RCC 7860 (cell line): Measurements from ENCODE around the gene KLHL1.

Source experiments
- DNase-seq: peaks from one replicate; pipeline ENCODE4 v3.0.0-alpha.2; 2015; ENCODE audit warnings: low spot score
- FAIRE-seq: peaks from 2 replicates; lab custom pipeline; 2012; peaks lifted over from hg19 to GRCh38; lab: Jason Lieb, UNC

KLHL1 gene

DNA sequence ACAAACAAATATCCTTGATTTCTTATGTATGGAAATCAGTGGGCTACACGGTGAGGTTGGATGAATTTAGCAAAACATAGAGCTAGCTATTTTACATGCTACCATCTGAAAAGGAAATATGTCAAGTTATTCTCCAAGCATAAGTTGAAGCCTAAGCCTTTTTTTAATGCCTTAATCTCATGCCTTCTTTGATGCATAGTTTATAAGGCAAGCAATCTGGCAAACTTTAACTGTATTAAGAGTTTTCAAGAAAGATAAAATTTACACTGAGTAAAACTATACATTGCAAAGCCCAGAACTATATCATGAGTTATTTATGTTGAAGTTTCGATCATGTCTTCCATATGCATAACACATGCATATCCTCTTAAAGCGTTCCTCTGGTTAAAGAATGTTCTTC is 85.6 kb downstream of the KLHL1 start:
- FAIRE-seq (no peak), DNase-seq (no peak)

DNA sequence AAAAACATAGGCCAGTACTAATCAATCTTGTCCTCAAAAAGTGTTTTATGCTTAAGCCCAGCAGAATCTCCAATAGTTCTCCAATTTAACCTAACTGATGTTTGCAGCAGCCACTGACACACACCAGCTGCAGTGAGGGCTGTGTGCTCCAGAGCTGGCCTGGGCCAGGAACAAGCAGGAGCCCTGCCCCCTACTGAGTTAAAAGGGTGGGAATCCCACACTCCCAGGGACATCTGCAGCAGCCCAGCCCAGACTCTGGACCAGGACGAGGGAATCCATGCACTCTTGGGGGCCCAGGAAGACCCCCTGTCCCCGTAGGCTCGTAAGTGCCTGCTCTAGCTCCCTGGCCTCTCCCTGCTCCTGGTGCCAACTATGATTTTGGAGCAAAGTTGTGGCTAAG is 92.1 kb downstream of the KLHL1 start:
- DNase-seq (no peak), FAIRE-seq (no peak)

DNA sequence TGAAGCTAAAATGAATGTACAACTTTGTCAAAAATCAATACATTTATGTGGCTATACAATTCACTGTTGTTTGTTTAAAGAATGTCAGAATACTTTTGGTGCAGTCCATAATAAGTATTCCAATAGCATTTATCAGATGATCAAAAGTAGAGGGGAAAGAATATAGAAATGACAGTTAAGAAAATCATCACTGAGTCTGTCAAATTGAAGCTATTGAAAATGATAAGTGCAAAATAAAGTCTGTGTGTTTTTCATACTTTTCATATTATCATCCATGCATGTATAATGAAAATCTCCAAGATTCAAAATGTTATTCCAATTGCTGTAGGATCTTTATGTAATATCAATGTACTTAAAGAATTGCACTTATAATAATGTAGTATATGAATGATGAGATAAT is 93.9 kb downstream of the KLHL1 start:
- FAIRE-seq (no peak), DNase-seq (no peak)

DNA sequence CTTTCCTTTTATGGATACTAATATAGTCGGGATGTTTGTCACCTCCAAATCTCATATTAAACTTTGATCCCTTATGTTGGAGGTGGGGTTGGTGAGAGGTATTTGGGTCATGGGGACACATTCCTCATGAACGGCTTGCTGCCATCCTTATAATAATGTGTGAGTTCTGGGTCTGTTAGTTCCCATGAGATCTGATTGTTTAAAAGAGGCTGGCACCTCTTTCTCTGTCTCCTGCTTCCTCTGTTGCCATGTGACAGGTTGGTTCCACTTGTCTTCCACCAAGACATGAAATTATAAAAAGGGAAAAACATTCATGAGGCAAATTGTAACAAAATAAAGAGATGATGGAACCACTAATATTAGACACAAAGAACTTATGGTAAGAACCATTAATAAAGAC is 108.4 kb downstream of the KLHL1 start:
- DNase-seq (no peak), FAIRE-seq (no peak)

DNA sequence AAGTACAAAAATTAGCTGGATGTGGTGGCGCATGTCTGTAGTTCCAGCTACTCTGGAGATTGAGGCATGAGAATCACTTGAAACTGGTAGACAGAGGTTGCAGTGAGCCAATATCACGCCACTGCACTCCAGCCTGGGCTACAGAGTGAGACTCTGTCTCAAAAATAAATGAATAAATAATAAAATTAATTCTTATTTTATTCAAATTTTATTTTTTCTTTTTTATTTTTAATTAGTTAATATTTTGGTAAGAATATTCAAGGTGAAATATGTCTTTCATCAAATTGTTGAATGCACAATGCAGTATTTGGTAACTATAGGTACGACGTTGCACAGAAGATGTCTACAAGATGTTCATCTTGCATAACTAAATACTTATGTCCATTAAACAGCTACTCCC is 111.2 kb downstream of the KLHL1 start:
- DNase-seq: no peak
- no peak for FAIRE-seq

DNA sequence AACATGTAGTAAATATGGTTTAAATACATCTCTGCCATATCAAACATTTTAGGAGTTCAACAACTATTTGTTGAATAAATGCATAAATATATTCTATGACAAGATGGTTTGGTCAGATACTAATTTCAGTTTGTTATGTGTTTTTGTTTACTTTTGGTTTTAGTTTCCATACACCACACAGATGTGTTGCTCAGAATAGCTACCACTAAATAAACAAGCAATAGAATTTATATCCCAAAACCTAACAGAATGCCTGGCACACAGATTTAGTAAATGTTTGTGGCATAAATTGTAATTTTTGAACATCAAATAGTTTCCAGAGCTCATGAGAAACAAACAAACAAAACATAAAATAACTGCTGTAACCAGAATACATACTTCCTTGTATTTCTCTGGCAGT is 127.5 kb downstream of the KLHL1 start:
- FAIRE-seq: no peak
- DNase-seq: no peak

DNA sequence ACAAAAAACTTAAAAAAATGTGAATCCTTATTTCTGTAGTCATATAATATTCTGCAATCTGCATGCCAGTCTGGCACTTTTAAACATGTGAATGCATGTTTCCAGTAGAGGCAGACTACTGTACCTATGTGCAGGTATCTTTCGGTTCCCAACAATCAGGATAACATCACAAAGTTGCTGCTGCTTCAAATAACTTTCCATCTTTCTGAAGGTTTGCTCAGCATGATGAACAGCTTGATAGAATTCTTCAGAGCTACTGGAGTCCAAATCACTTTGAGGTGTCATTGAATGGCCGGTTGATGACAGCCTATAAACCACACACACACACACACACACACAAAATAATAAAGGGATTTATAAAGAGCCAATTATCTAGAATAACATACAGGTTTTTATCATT is 132.8 kb downstream of the KLHL1 start:
- DNase-seq (no peak), FAIRE-seq (no peak)

DNA sequence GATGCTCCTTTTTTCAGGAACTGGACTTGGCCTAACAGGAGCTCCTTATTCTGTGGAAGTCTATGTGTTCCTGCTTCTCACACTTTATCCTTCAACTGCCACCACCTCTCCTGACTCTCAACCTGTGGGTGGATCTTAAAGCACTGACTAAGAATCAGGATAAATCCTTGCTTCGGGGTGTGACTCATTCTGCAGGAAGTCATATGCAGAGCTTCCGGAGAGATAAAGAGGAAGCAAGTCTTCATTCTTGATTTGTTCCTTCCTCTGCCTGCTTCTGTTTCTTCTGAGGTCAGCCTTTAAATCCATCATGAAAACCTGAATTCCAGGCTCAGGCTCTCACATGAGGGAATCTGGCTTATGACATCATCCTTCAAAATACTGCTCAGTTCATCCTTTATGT is 137.7 kb downstream of the KLHL1 start:
- peak; percentile 40 for DNase-seq
- FAIRE-seq: no peak

DNA sequence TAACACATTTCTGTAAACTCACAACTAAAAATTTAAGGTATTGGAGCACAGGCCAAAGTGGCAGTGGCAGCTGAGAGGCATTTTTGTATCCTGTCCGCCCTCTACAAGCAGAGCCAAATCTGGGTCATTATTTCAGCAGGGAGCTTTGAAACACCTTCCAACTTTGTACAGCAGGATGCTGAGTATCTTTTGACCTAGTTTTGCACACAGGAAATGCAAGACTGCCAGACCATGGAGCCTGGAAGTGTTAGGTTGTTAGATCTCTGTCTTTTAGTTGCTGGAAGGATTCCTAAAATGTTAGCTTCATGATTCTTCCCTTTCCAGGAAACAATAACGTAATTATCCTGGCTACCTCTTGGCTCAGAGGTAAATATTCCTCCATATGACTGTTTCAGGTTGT is 149.2 kb downstream of the KLHL1 start:
- no peak for DNase-seq

DNA sequence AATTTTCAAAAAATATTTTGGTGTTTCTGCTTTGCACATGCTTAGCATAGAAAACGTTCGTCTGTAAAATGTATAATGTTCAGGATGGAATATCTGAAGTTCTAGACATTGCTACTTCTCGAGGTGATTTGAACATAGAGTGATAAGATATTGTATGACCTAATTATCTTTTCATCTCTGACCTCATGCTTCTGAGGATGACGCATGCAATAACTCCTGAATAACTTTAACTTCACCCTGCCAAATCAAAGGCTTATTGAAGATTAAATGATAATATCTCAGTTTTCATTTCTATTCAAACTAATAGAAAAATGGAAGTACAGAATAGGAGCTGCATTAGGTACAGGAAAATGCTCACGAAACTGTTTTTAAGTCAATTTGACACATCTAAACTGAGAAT is 151.4 kb downstream of the KLHL1 start:
- DNase-seq (no peak), FAIRE-seq (no peak)

More for the DNA sequence above, 149.2 kb downstream of the KLHL1 start:
- FAIRE-seq: no peak

DNA sequence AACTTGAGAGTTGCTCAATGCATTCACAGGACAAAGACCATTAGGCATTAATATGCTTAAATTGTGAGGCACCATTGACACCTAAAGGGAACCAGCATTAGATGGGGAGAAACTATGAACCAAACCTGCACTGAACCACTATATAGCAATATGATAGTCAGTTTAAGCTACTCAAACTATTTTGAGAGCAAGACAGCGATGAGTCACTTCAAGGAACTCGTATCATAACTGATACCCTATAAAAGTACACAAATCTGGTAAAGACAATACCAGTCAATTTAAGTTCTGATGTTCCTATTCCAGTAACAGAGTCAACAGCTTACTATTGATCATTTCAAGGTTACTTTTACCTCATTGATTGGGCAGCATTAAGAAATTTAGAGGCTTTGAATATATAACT is 151.9 kb downstream of the KLHL1 start:
- FAIRE-seq (no peak), DNase-seq (no peak)

DNA sequence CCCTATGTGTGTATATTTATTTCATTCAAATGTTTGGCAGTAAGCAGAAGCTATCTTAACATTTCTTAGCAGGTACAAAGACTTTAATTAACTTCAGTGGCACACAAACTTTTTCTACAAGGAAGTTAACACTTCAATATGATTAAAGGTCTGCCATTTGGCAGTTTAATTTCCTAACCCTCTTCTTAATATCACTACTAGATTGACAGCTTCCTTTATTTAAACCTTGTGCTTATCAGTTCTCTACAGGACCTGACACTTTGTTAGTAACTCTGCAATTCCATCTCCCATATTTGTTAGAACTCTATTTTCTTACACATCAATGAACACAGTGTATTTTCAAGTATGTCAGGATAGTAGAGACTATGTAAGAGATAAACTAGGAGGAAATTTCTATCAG is 153.0 kb downstream of the KLHL1 start:
- DNase-seq: no peak
- FAIRE-seq: no peak

DNA sequence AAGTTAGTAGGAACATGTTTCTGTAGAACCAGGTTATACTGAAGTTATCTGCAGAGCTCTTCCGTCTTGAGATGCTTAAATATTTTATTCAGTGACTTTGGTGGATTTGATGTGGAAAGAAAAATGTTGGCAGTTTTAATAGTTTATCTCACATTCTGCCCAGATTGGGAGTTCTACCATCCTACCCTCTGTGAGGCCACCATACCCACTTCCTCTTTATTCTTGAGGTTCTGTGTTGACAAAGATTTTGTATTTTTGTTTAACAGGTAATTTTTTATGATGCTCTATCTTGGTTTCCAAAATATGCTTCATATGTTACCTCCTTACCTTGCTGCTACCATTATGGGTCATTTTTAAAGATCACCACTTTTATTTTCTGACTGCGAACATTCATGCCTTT is 156.8 kb downstream of the KLHL1 start:
- DNase-seq: no peak
- no peak for FAIRE-seq

DNA sequence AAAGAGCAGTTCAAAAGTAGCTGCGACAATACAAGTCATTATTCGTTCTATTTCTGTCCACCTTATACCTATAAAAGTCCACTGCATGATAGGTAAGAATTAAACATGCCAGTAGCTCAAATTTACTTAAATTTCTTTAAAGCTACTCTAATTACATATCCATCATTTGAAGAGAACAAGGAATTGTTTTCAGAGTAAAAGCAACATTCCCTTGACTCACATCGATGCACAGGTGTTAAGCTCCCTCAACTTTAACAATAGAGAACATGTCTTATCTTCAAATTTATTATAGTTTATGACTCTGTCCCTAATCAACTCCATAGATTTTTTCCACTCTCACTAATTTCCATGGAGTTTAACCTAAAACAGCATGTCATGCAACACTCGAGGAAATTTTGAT is 158.1 kb downstream of the KLHL1 start:
- DNase-seq: no peak
- no peak for FAIRE-seq

DNA sequence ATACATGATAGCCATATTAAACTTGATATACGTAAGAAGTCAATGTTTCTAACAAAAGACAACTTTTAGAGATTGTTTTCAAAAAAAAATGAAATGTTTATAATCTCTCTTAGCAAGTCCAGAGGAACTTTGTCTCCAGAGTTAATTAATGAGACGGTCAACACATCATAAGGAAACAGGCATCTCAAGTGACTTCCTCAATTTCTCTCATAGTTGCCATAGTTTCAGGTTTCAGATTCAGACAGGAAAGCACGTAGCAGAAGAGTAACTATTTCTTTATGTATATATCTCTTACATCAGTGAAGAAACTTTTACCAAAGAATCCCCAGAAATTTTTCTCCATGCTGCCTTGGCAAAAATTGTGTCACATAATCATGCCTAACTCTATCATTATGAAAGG is 160.2 kb downstream of the KLHL1 start:
- DNase-seq (no peak), FAIRE-seq (no peak)

DNA sequence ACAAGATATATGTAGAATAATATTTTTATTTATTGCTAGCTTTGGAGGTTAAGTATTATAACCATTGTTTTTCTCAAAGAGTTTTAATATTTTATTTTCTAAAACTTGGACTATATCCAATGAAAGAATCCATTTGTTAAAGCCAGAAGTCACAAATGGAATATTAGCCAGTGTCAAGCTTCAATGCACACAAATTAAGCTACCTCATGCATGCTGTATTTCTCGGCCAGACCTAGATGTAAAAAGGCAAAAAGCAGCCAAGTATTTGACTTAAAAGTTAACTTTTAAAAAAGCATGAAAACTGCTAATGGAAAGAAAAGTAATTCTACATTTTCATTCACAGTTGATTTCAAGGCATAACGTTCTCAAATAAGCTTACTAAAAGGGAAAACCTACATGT is 160.7 kb downstream of the KLHL1 start:
- DNase-seq: no peak
- FAIRE-seq: peak; percentile 30

DNA sequence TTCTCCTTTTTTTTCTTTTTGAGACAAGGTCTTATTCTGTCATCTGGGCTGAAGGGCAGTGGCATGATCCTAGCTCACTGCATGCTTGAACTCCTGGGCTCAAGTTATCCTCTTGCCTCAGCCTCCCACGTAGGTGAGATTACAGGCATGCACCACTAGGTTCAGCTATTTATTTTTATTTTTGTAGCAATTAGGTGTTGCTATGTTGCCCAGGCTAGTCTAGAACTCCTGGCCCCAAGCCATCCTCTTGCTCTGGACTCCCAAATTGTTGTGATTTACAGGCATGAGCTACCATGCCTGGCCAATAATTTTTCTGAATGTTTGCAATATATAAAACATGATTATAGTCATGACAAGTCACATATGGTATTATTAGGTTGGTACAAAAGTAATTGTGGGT is 161.7 kb downstream of the KLHL1 start:
- FAIRE-seq (no peak), DNase-seq (no peak)

DNA sequence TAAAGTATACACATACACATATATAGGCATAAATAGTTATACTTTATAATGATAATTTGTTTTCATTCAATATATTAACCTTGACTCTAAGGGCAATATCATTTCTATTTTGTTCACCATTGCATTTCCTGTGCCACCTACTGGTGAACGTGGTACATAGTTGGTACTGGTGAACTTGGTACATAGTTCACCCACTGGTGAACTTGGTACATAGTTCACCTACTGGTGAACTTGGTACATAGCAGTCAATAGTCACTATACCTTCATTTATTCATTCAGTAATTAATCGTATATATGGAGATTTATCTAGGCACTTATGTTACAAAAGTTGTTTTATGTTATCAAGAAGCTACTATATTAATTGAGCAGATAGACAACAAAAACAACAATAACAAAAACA is 173.2 kb downstream of the KLHL1 start:
- peak; percentile 8 for FAIRE-seq
- DNase-seq: peak; percentile 25

DNA sequence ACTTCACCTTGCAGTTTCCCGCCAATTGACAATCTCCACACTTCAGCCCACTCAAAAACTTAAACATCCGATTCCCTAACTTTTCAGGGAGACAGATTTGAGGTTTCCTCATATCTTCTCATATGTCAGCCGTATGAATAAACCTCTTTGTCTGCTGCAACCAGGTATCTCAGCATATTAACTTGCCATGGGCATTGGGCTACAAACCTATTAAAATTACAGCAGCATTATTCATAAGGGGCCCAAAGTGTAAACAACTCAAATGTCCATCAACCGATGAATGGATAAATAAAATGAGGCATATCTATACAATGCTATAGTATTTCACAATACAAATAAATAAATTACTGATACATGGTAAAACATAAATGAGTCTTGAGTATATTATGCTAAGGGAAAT is 180.0 kb downstream of the KLHL1 start:
- DNase-seq: no peak
- no peak for FAIRE-seq

DNA sequence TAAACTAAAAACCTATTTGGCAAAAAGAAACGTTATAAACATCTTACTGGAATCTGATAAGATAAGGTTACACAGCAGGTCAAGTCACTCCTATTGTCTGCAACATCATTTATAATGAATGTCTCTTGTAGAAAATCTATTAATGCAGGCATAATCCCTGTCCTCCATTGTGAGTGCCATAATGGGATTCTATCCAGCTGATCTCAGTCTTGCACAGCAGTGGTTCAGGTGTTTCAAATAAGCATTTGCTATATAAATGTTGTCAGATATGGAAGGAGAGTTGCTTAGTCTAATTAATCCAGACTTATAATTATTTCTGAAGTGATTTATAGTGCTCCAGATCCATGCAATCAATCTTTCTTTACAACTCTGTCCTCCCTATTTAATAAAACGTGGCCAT is 187.1 kb downstream of the KLHL1 start:
- no peak for FAIRE-seq
- DNase-seq: no peak

DNA sequence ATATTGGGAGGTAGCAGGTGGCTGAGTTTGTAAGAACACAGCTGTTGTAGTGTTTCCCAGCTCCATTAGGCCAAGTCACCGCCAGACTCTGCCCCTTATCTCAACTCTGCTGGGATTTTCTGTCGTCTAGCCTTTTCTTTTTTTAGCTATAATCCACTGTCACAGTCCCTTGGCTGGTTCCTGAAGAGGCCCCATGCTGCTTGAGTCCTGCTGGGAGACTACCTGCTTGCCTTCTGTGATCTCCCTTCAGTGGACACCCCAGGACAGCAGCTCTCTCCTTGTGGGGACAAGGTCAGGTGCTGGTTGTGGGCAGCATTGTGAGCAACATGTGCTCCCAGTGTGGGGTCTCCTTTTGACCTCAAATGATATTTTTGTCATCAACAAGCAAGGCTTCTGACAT is 195.6 kb downstream of the KLHL1 start:
- DNase-seq: no peak
- no peak for FAIRE-seq

DNA sequence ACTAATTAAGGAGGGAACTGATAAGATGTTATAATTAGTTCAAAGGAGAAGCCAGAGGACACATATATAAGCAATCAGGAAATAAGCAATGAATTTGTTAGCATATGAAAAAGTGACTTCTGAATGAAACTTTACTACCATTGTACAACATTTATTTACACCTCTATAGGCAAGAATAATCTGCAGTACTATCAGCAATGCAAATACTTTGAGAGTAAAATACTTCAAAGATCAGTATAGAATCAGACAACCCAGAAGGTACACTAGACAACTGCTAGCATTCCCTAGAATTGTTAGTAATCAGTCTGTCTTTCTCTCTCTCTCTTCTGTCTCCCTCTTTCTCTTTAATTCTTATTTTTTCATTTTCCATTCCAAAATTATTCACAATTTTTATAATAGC is 197.5 kb downstream of the KLHL1 start:
- FAIRE-seq: no peak

DNA sequence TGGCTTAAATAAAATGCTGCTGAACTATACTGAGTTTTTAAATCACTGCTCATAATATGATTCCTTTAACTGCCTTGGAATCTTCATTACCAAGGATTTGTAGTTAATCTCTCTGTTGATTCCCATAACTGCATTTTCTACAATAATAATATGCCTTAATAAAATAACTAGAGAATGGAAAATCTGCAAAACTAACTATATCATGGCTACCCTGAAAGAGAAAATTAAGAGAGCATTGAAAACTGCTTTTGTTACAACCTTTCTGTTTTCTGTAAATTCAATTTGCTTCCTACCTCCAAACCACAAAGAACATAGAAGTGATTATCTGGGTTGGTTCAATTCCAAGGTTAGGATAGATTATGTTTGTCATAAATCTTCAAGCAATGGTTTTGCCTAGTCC is 203.5 kb downstream of the KLHL1 start:
- DNase-seq (no peak), FAIRE-seq (no peak)

More for the DNA sequence above, 197.5 kb downstream of the KLHL1 start:
- no peak for DNase-seq

DNA sequence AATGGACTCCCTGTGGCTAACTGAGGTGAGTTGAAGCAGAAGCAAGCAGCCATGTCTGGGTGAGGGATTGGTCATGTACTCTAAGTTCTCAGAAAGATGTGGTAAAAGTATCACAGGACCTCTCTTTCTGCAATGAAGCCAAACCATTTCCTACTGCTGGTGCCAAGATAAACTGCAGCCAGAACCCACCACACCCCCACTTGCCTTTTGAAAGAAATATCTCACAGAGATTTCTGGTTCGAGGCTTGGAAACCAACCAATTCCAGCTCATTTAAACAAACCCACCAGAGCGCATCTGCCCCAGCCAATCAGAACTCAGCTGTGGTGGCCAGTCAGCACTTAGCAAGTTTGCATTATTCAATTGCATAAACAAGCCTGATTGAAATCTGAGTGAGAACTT is 205.2 kb downstream of the KLHL1 start:
- DNase-seq: no peak
- no peak for FAIRE-seq
